Measurements from ENCODE around the gene N4BP3.
A peak's percentile ranks its signal among the peaks of the same experiment; 100 is the strongest.

Gene N4BP3

GRCh38 chr5:178150977-178151734 lies 37.8 kb downstream of the N4BP3 start:
- no peak for DNase-seq

GRCh38 chr5:178152491-178153444 lies 39.4 kb downstream of the N4BP3 start:
- DNase-seq: no peak

- DNase-seq: peak; percentile 98
These were observed 40.4 kb downstream of the N4BP3 start, which contains the start of gene NHP2 for GRCh38 chr5:178153530-178154340. TSS of gene NHP2 (minus strand) at chr5:178153885. CDS start at chr5:178153817, 68 bp downstream.

GRCh38 chr5:178155065-178155464 lies 41.7 kb downstream of the N4BP3 start:
- no peak for DNase-seq

- no peak for DNase-seq
These were observed 46.8 kb downstream of the N4BP3 start for GRCh38 chr5:178160176-178160575.

GRCh38 chr5:178162481-178162880 lies 49.1 kb downstream of the N4BP3 start:
- DNase-seq: no peak

GRCh38 chr5:178163772-178164735 lies 50.7 kb downstream of the N4BP3 start:
- DNase-seq: peak; percentile 92

GRCh38 chr5:178165581-178165980 lies 52.2 kb downstream of the N4BP3 start:
- DNase-seq: no peak

GRCh38 chr5:178170455-178170854 lies 57.1 kb downstream of the N4BP3 start:
- DNase-seq: no peak

- DNase-seq: no peak
These were observed 61.1 kb downstream of the N4BP3 start for GRCh38 chr5:178174456-178174855.
